K562 (cell line): ENCODE data around the gene ADIPOR2. TPM values are rescaled to one million over a fixed set of nuclear protein-coding genes. Genes with fewer than 3 reads are reported as not detected.
A peak's percentile ranks its signal among the peaks of the same experiment; 100 is the strongest.
"Not testable (repeated sequence)": the region's sequence is repeated elsewhere in the genome, so short reads cannot be mapped to it uniquely, and the experiment has no call there.

Source experiments
- ATAC-seq: fragments of 200-7000 bp; cut with Tn5 transposase; 3 replicates; pipeline ENCODE4 v1.9.1; 2020; ENCODE audit warnings: moderate library complexity
- BruUV-seq: library from RNA; stranded (reverse); fragments of 400-500 nt; replicated peaks from 2 replicates; lab custom pipeline; 2021; lab: Mats Ljungman, UMichigan
- CTCF ChIA-PET: fragments of 300-600 bp; formaldehyde crosslinking; extraction: SDS; loops from one replicate; lab custom pipeline; 2021; ENCODE audit warnings: low intra/inter-chr PET ratio; lab: Yijun Ruan, JAX
- POLR2A ChIA-PET: fragments of 300-600, 350-650 bp; sonication (Branson Sonifier 250); formaldehyde crosslinking; extraction: SDS; loops from one replicate; lab custom pipeline; 2021; ENCODE audit warnings: antibody characterized with exemption, inconsistent platforms; lab: Yijun Ruan, JAX
- DNase-seq, 4 experiments: peaks; one replicate each; pipeline versions ENCODE4 v3.0.0 to v3.0.0-alpha.2; 2011 to 2018; ENCODE audit warnings: low spot score in 3 of 4, mixed read lengths in 3 of 4; ENCODE audit errors: extremely low read depth in 1 of 4
- FAIRE-seq: peaks from 2 replicates; lab custom pipeline; 2011; peaks lifted over from hg19 to GRCh38; lab: Jason Lieb, UNC
- H2AFZ ChIP-seq: 2 replicates; pipeline ENCODE4 v1.6.0; 2011; ENCODE audit warnings: low read depth, low read length, control low read depth, inconsistent platforms
- H3K27ac ChIP-seq: fragments of 200-600 bp; 3 replicates; pipeline ENCODE4 v1.8.0; 2011; ENCODE audit warnings: low read depth, mild to moderate bottlenecking, control low read depth, inconsistent platforms, low read length, moderate library complexity, mixed read lengths; ENCODE audit errors: extremely low read depth
- H3K27me3 ChIP-seq, 2 experiments: fragments of 300-600 bp in 1 of 2; 2 replicates in 1 of 2; 3 replicates in 1 of 2; pipeline versions ENCODE4 v1.6.0 to v1.8.0; 2011; ENCODE audit warnings: inconsistent platforms in 2 of 2, low read length in 2 of 2, mild to moderate bottlenecking in 1 of 2, mixed read lengths in 1 of 2, moderate library complexity in 1 of 2; ENCODE audit not compliant: control insufficient read depth in 2 of 2, insufficient read depth in 2 of 2
- H3K36me3 ChIP-seq: fragments of 300-600 bp; 3 replicates; pipeline ENCODE4 v1.8.0; 2011; ENCODE audit warnings: mild to moderate bottlenecking, low read length, inconsistent platforms; ENCODE audit not compliant: control insufficient read depth, insufficient read depth
- H3K4me1 ChIP-seq, 2 experiments: fragments of 200-600 bp in 1 of 2; replicated peaks in 1 of 2; 2 replicates in 1 of 2; 3 replicates in 1 of 2; pipeline versions ENCODE4 v1.5.1 to v1.8.0; 2011; ENCODE audit warnings: inconsistent platforms in 2 of 2, low read length in 2 of 2, mild to moderate bottlenecking in 1 of 2, mixed read lengths in 1 of 2, moderate library complexity in 1 of 2; ENCODE audit not compliant: control insufficient read depth in 2 of 2, insufficient read depth in 2 of 2
- H3K4me2 ChIP-seq: 2 replicates; pipeline ENCODE4 v1.6.1; 2011; ENCODE audit warnings: low read length, control low read depth, inconsistent platforms, mixed read lengths; ENCODE audit not compliant: insufficient read depth
- H3K4me3 ChIP-seq: fragments of 200-600 bp; sonication (generic), shearing (Covaris generic); 2 replicates; pipeline ENCODE4 v1.5.1; 2016; ENCODE audit warnings: control low read depth, inconsistent platforms
- H3K79me2 ChIP-seq: fragments of 200-600 bp; 3 replicates; pipeline ENCODE4 v1.8.0; 2011; ENCODE audit warnings: low read length, inconsistent platforms; ENCODE audit not compliant: control insufficient read depth, insufficient read depth
- H3K9ac ChIP-seq, 2 experiments: 2 replicates each; pipeline versions ENCODE4 v1.6.0 to v1.6.1; 2011; ENCODE audit warnings: low read depth in 2 of 2, low read length in 2 of 2, control low read depth in 1 of 2, inconsistent platforms in 1 of 2, mild to moderate bottlenecking in 1 of 2, mixed read lengths in 1 of 2; ENCODE audit not compliant: insufficient read depth in 1 of 2
- H3K9me1 ChIP-seq: one replicate; pipeline ENCODE4 v1.6.0; 2011; ENCODE audit warnings: inconsistent platforms, mild to moderate bottlenecking, low read length, moderate library complexity; ENCODE audit not compliant: control insufficient read depth, insufficient read depth
- H3K9me3 ChIP-seq: replicated peaks from 2 replicates; pipeline ENCODE4 v1.5.1; 2011; ENCODE audit warnings: low read depth, low read length, inconsistent platforms; ENCODE audit not compliant: control insufficient read depth, insufficient read depth
- H4K20me1 ChIP-seq: replicated peaks from 2 replicates; pipeline ENCODE4 v1.6.1; 2011; ENCODE audit warnings: low read length, inconsistent platforms, mixed read lengths; ENCODE audit not compliant: control insufficient read depth, insufficient read depth
- NR2C2 ChIP-seq, 2 experiments: fragments of 200-800 bp in 1 of 2; sonication (Bioruptor generic) in 1 of 2; sonication (generic) in 1 of 2; formaldehyde crosslinking in 1 of 2; IDR thresholded peaks; 2 replicates each; pipeline versions ENCODE4 v1.6.1 to v1.8.0; 2016 to 2022; ENCODE audit warnings: mild to moderate bottlenecking in 1 of 2, missing compliant biosample characterization in 1 of 2, missing genetic modification characterization in 1 of 2, missing genetic modification reagents in 1 of 2
- WGBS: fragments of 100-300 bp; shearing (Covaris generic); methylation state at CpG from one replicate; pipeline ENCODE4 v1.1.6; 2016; ENCODE audit warnings: low coverage, mixed read lengths; ENCODE audit not compliant: insufficient coverage; ENCODE audit errors: missing lambda C conversion rate; 5-methylcytosine and 5-hydroxymethylcytosine counted together
- in situ Hi-C: fragments of 300-500 bp; cut with MboI; formaldehyde crosslinking; loops from 4 replicates; pipeline ENCODE4 v1.15.0; 2018; ENCODE audit warnings: inconsistent platforms, mixed read lengths
- intact Hi-C: fragments of 100-400 bp; cut with micrococcal nuclease; formaldehyde crosslinking; loops from 2 replicates; pipeline ENCODE4 v1.14.2; 2022
- polyA plus RNA-seq, 8 experiments: library from polyadenylated mRNA; depleted of rRNA in 4 of 8; stranded (reverse) in 5 of 8; unstranded in 3 of 8; fragments of >200 nt; fragmentation: Nextera tagmentation in 2 of 8; fragmentation: Illumina TruSeq in 1 of 8; extraction: Ambion mirVana in 2 of 8; extraction: Trizol in 1 of 8; gene quantifications; 2 replicates each; pipeline versions ENCODE4 v1.2.1 to v1.2.3, GENCODE V29; 2011 to 2014; ENCODE audit warnings: inconsistent platforms in 1 of 8, missing spikeins in 1 of 8
- total RNA-seq, 7 experiments: library from RNA; depleted of rRNA in 6 of 7; stranded (reverse); fragments of >200 nt in 6 of 7; fragmentation: Illumina TruSeq in 2 of 7; extraction: Trizol in 2 of 7; gene quantifications; 2 replicates each; pipeline versions ENCODE4 v1.2.1 to v1.2.3, GENCODE V29; 2011 to 2021; ENCODE audit warnings: low replicate concordance in 1 of 7

The ADIPOR2 gene
- total and polyA plus RNA-seq, 9 of the 15 experiments (the other 6 are each of a cell fraction or from before 2014, with no cell fraction given) = 10.9 to 63.5 (median 46.0) TPM

GRCh38 chr12:1711536-1712211, 20.8 kb downstream of the ADIPOR2 start (continued):
- TF ChIP-seq NR2C2 (CRISPR knock-in tag; IDR thresholded peaks at IDR 0.05) = not testable (repeated sequence)
- peak; percentile 54 for TF ChIP-seq NR2C2 (tag; IDR thresholded peaks at IDR 0.05)

- Histone ChIP-seq H3K27ac (peak overlapping the region; percentile 38; the same call in 2 of the 3 replicates), H3K79me2 (peaks cover 99% of the 10 kb centered on the region), H3K36me3 (peaks cover 16% of the 10 kb centered on the region; the same call in 2 of the 3 replicates)
- H2AFZ ChIP-seq, ATAC-seq, H3K9ac ChIP-seq, H3K4me3 ChIP-seq, H3K4me1 ChIP-seq, H3K9me3 ChIP-seq, H3K4me2 ChIP-seq, CTCF ChIA-PET, BruUV-seq, H3K27me3 ChIP-seq, in situ Hi-C loops, H3K9me1 ChIP-seq, DNase-seq, H4K20me1 ChIP-seq, FAIRE-seq: not testable (repeated sequence)
- POLR2A ChIA-PET = interaction anchor here (0.6 kb wide), 1 partner anchor 16 kb away, joined by 3 read pairs; no protein-coding TSS in a partner anchor
- intact Hi-C loops = loop anchor here (5.0 kb wide), 1 partner anchor 60 kb away; no protein-coding TSS in a partner anchor
- WGBS = 59% methylated on average over 4 of the region's 5 CpGs
Observed at GRCh38 chr12:1712305-1712704, 21.4 kb downstream of the ADIPOR2 start.

DNA sequence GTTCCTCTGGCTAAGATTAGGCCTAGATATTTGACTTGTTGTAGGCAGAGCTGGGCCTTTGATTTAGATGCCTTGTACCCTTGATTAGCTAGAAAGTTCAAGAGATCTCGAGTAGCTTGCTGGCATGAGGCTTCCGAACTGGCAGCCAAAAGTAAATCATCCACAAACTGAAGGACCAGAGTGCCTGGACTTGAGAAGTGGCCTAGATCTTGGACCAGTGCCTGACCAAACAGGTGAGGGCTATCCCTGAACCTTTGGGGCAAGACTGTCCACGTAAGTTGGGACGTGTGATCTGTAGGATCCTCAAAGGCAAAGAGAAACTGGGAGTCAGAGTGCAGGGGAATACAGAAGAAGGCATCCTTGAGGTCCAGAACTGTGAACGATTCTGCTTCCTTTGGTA, 22.0 kb downstream of the ADIPOR2 start:
- H3K9ac ChIP-seq, BruUV-seq, ATAC-seq, H2AFZ ChIP-seq, in situ Hi-C loops, H3K9me1 ChIP-seq, FAIRE-seq, H3K9me3 ChIP-seq, H3K4me3 ChIP-seq, H3K4me2 ChIP-seq, DNase-seq, H3K4me1 ChIP-seq, CTCF ChIA-PET, H3K27me3 ChIP-seq, H4K20me1 ChIP-seq: not testable (repeated sequence)
- POLR2A ChIA-PET = interaction anchor here (0.6 kb wide), 1 partner anchor 16 kb away, joined by 3 read pairs; no protein-coding TSS in a partner anchor
- Histone ChIP-seq H3K79me2 (peaks cover 99% of the 10 kb centered on the region), H3K36me3 (peaks cover 16% of the 10 kb centered on the region; the same call in 2 of the 3 replicates), H3K27ac (peak overlapping the region; percentile 81; the same call in 2 of the 3 replicates)
- intact Hi-C loops = loop anchor here (5.0 kb wide), 1 partner anchor 61 kb away; no protein-coding TSS in a partner anchor
- WGBS = 66% methylated on average over 5 of the region's 5 CpGs
